ENCODE results near the gene MCTP2.

Gene MCTP2

GRCh38 chr15:94522125-94522524, 290.8 kb downstream of the MCTP2 start:
- DNase-seq (ENCODE audit: low read depth in 1 of 2, low spot score in 1 of 2) = no peak

DNA sequence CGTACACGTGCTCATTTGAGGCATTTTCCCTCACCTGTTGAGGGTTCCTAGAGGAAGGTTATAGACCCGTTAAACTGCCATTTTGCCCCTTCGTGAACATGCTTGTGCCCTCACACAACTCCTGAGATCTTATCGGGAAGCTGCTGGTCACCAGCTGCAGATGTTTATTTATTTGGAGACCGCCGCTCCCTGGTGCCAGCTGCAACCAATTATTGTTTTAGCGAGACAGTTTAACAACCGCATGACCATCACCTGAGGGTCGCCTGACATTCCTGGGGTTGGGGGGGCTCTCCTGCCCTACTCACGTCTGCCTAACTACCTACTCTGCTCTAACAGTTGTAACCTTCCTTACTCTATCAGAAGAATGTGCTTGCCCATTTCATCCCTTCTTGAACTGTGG, 292.5 kb downstream of the MCTP2 start:
- DNase-seq (ENCODE audit: low read depth in 1 of 2, low spot score in 1 of 2) = no peak

DNA sequence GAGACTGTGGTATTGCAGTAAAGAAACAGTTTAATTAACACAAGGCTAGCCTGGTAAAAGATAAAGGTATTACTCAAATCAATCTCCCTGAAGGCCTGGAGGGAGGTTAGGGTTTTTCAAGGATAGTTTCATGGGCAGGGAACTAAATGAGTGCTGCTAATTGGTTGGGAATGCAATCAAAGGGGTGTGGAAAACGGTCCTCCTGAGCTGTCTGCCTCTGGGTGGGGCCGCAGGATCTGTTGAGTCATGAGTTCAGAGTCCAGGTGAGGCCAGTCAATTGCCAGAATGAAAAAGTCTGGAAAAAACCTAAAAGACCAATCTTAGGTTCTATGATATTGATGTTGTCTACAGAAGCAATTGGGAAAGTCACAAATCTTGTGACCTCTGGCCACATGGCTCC, 293.2 kb downstream of the MCTP2 start:
- no peak for DNase-seq (ENCODE audit: low read depth in 1 of 2, low spot score in 1 of 2)

GRCh38 chr15:94526071-94526689, 294.8 kb downstream of the MCTP2 start:
- DNase-seq (ENCODE audit: low read depth in 1 of 2, low spot score in 1 of 2) = no peak

- DNase-seq (ENCODE audit: low read depth in 1 of 2, low spot score in 1 of 2) = no peak
Observed at GRCh38 chr15:94532226-94532625, 300.9 kb downstream of the MCTP2 start.
